NK-92 treated with Interleukin-12 subunit alpha and Interleukin-12 subunit beta, amount 100 ng/mL, for 24 hours (cell line): ENCODE results near the gene PLEKHA8.
A peak's percentile ranks its signal among the peaks of the same experiment; 100 is the strongest.

ENCODE experiments used
- DNase-seq: peaks from one replicate; lab custom pipeline; 2025; lab: John Stamatoyannopoulos, UW

The PLEKHA8 gene

GRCh38 chr7:30028216-30028748 is at the start of gene PLEKHA8:
TSS of gene PLEKHA8 (plus strand) at chr7:30028412. CDS start at chr7:30028763, 351 bp downstream.
- peak; percentile 62 for DNase-seq

- DNase-seq = no peak
Measured at GRCh38 chr7:29980151-29980550, 48.1 kb upstream of the PLEKHA8 start.

GRCh38 chr7:29987083-29987482 is 41.1 kb upstream of the PLEKHA8 start:
- DNase-seq = no peak

- DNase-seq = no peak
Measured at GRCh38 chr7:29987811-29988317, 40.3 kb upstream of the PLEKHA8 start.

- DNase-seq = no peak
Measured at GRCh38 chr7:29988424-29989256, 39.6 kb upstream of the PLEKHA8 start.

GRCh38 chr7:29989257-29989995 is 38.8 kb upstream of the PLEKHA8 start, which contains the start of gene SCRN1:
TSS of gene SCRN1 (minus strand) at chr7:29989801. CDS start at chr7:29969067, 20,734 bp downstream.
- DNase-seq = no peak

GRCh38 chr7:29990931-29991330 is 37.3 kb upstream of the PLEKHA8 start:
- DNase-seq = no peak

- no peak for DNase-seq
Measured at GRCh38 chr7:29991937-29992336, 36.3 kb upstream of the PLEKHA8 start.

- no peak for DNase-seq
Measured at GRCh38 chr7:29993140-29993539, 35.1 kb upstream of the PLEKHA8 start.

- DNase-seq = no peak
Measured at GRCh38 chr7:29995652-29996051, 32.6 kb upstream of the PLEKHA8 start.

GRCh38 chr7:29996321-29996720 is 31.9 kb upstream of the PLEKHA8 start:
- DNase-seq = no peak

- no peak for DNase-seq
Measured at GRCh38 chr7:29998489-29998888, 29.7 kb upstream of the PLEKHA8 start.

- no peak for DNase-seq
Measured at GRCh38 chr7:30001998-30002397, 26.2 kb upstream of the PLEKHA8 start.

GRCh38 chr7:30003098-30003497 is 25.1 kb upstream of the PLEKHA8 start:
- DNase-seq = no peak

GRCh38 chr7:30005464-30005863 is 22.7 kb upstream of the PLEKHA8 start:
- no peak for DNase-seq

- DNase-seq = no peak
Measured at GRCh38 chr7:30010021-30010420, 18.2 kb upstream of the PLEKHA8 start.

GRCh38 chr7:30012757-30013156 is 15.5 kb upstream of the PLEKHA8 start:
- DNase-seq = no peak

- DNase-seq = no peak
Measured at GRCh38 chr7:30018451-30018850, 9.8 kb upstream of the PLEKHA8 start.

GRCh38 chr7:30019387-30019786 is 8.8 kb upstream of the PLEKHA8 start:
- no peak for DNase-seq

- no peak for DNase-seq
Measured at GRCh38 chr7:30019960-30020359, 8.3 kb upstream of the PLEKHA8 start.

- DNase-seq = no peak
Measured at GRCh38 chr7:30020535-30020934, 7.7 kb upstream of the PLEKHA8 start.

- DNase-seq = no peak
Measured at GRCh38 chr7:30022991-30023390, 5.2 kb upstream of the PLEKHA8 start.

- DNase-seq = no peak
Measured at GRCh38 chr7:30023524-30023923, 4.7 kb upstream of the PLEKHA8 start.
